ENCODE data around the gene ANKH. TPM values are rescaled to one million over a fixed set of nuclear protein-coding genes. Genes with fewer than 3 reads are reported as not detected.

The ANKH gene
- total and polyA plus RNA-seq, 10 of the 15 experiments (the other 5 are each of a cell fraction or from before 2014, with no cell fraction given): 2.1 to 43.9 (median 14.4) TPM

DNA sequence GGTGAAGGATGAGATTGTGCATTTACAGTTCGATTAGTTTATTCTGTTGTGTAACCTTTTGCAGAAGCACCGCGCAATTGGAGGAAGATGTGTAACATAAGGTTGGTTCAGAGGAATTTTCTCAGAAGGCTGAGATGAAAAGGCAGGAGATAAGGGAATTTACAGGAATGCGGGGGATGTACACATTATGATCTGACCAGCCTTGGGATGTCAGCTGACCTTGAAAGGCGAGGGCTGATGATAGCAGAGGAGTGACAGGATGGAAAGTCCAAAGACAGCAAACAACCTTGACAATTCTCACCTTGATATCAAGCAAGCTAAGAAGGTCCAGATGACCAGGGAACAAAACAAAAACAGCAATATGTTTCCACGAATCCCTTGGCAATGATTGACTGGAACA lies 118.3 kb downstream of the ANKH start:
- in situ Hi-C loops (cut with MboI): no loop called here
- ChIA-PET CTCF (no interaction called here), RAD21 (ENCODE audit: unreplicated experiment) (no interaction called here), SMC1A (ENCODE audit: uncharacterized antibody, unreplicated experiment) (no interaction called here), POLR2A (no interaction called here)
- Histone ChIP-seq H3K79me2 (ENCODE audit: control insufficient read depth, insufficient read depth, low read length) (no peaks in the 10 kb centered on the region), H3K4me2 (ENCODE audit: control insufficient read depth, insufficient read depth) (no peak overlapping the region), H3K27ac (ENCODE audit: control insufficient read depth, insufficient read depth) (no peak overlapping the region), H3K9me3 (replicated peaks; ENCODE audit: control insufficient read depth, insufficient read depth, low read length) (no peaks in the 10 kb centered on the region), H3K27me3 (replicated peaks in 1 of 2; ENCODE audit: control insufficient read depth in 2 of 2, insufficient read depth in 2 of 2, low read length in 1 of 2) (no peaks in the 10 kb centered on the region), H3K4me3 (no peak overlapping the region), H4K20me1 (ENCODE audit: control insufficient read depth, insufficient read depth) (no peaks in the 10 kb centered on the region), H3K9ac (ENCODE audit: control insufficient read depth, insufficient read depth, low read length) (no peak overlapping the region), H3K36me3 (ENCODE audit: control insufficient read depth in 2 of 2, insufficient read depth in 2 of 2, low read length in 1 of 2) (no peaks in the 10 kb centered on the region; a peak in 1 of 4 replicates), H3K4me1 (ENCODE audit: control insufficient read depth, insufficient read depth, low read length) (no peaks in the 10 kb centered on the region), H2AFZ (ENCODE audit: control insufficient read depth, low read depth, low read length) (no peak overlapping the region)
- FAIRE-seq (no peak), DNase-seq (ENCODE audit: low read depth, low spot score) (no peak), ATAC-seq (no peak)
- BruUV-seq (replicated peaks): no TSS peak
- TF ChIP-seq ZBED1 (IDR thresholded peaks at IDR 0.05; ENCODE audit: borderline replicate concordance) (no peak), HDAC2 (IDR thresholded peaks at IDR 0.05) (no peak), RELA (IDR thresholded peaks at IDR 0.05; ENCODE audit: borderline replicate concordance, partially characterized antibody) (no peak)
- TF ChIP-seq, protein P1, sequence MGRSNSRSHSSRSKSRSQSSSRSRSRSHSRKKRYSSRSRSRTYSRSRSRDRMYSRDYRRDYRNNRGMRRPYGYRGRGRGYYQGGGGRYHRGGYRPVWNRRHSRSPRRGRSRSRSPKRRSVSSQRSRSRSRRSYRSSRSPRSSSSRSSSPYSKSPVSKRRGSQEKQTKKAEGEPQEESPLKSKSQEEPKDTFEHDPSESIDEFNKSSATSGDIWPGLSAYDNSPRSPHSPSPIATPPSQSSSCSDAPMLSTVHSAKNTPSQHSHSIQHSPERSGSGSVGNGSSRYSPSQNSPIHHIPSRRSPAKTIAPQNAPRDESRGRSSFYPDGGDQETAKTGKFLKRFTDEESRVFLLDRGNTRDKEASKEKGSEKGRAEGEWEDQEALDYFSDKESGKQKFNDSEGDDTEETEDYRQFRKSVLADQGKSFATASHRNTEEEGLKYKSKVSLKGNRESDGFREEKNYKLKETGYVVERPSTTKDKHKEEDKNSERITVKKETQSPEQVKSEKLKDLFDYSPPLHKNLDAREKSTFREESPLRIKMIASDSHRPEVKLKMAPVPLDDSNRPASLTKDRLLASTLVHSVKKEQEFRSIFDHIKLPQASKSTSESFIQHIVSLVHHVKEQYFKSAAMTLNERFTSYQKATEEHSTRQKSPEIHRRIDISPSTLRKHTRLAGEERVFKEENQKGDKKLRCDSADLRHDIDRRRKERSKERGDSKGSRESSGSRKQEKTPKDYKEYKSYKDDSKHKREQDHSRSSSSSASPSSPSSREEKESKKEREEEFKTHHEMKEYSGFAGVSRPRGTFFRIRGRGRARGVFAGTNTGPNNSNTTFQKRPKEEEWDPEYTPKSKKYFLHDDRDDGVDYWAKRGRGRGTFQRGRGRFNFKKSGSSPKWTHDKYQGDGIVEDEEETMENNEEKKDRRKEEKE (IDR thresholded peaks at IDR 0.05): no peak
- WGBS (ENCODE audit: insufficient coverage, insufficient replicate concordance, low lambda C conversion rate, missing lambda C conversion rate): 88% methylated on average over 6 of the region's 6 CpGs
- intact Hi-C loops (cut with micrococcal nuclease; ENCODE audit: unreplicated experiment): no loop called here

- WGBS (ENCODE audit: insufficient coverage, insufficient replicate concordance, low lambda C conversion rate, missing lambda C conversion rate): 94% methylated on average over 6 of the region's 6 CpGs
- TF ChIP-seq, protein P2, sequence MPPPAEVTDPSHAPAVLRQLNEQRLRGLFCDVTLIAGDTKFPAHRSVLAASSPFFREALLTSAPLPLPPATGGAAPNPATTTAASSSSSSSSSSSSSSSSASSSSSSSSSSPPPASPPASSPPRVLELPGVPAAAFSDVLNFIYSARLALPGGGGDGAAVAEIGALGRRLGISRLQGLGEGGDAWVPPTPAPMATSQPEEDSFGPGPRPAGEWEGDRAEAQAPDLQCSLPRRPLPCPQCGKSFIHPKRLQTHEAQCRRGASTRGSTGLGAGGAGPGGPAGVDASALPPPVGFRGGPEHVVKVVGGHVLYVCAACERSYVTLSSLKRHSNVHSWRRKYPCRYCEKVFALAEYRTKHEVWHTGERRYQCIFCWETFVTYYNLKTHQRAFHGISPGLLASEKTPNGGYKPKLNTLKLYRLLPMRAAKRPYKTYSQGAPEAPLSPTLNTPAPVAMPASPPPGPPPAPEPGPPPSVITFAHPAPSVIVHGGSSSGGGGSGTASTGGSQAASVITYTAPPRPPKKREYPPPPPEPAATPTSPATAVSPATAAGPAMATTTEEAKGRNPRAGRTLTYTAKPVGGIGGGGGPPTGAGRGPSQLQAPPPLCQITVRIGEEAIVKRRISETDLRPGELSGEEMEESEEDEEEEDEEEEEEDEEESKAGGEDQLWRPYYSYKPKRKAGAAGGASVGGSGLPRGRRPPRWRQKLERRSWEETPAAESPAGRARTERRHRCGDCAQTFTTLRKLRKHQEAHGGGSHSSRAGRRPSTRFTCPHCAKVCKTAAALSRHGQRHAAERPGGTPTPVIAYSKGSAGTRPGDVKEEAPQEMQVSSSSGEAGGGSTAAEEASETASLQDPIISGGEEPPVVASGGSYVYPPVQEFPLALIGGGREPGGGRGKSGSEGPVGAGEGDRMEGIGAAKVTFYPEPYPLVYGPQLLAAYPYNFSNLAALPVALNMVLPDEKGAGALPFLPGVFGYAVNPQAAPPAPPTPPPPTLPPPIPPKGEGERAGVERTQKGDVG (CRISPR knock-in tag; IDR thresholded peaks at IDR 0.05): no peak
- TF ChIP-seq, protein P3, sequence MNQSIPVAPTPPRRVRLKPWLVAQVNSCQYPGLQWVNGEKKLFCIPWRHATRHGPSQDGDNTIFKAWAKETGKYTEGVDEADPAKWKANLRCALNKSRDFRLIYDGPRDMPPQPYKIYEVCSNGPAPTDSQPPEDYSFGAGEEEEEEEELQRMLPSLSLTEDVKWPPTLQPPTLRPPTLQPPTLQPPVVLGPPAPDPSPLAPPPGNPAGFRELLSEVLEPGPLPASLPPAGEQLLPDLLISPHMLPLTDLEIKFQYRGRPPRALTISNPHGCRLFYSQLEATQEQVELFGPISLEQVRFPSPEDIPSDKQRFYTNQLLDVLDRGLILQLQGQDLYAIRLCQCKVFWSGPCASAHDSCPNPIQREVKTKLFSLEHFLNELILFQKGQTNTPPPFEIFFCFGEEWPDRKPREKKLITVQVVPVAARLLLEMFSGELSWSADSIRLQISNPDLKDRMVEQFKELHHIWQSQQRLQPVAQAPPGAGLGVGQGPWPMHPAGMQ (IDR thresholded peaks at IDR 0.05; ENCODE audit: borderline replicate concordance): no peak
- TF ChIP-seq SRF (IDR thresholded peaks at IDR 0.05; ENCODE audit: low read depth in 2 of 2, low read length in 2 of 2): no peak
- no peak for TF ChIP-seq MTA3 (IDR thresholded peaks at IDR 0.05; ENCODE audit: borderline replicate concordance, low read length)
- no peak for TF ChIP-seq SUPT20H (IDR thresholded peaks at IDR 0.05; ENCODE audit: borderline replicate concordance, control insufficient read depth, low read depth, low read length)
- TF ChIP-seq NFYB (IDR thresholded peaks at IDR 0.05; ENCODE audit: insufficient read depth, low read depth, low read length): no peak
These were observed 119.0 kb downstream of the ANKH start for GRCh38 chr5:14752497-14753071.

More at GRCh38 chr5:14752497-14753071, 119.0 kb downstream of the ANKH start:
- Histone ChIP-seq H4K20me1 (ENCODE audit: control insufficient read depth, insufficient read depth) (no peaks in the 10 kb centered on the region), H3K4me3 (no peak overlapping the region), H3K79me2 (ENCODE audit: control insufficient read depth, insufficient read depth, low read length) (no peaks in the 10 kb centered on the region), H3K9ac (ENCODE audit: control insufficient read depth, insufficient read depth, low read length) (no peak overlapping the region), H3K9me3 (replicated peaks; ENCODE audit: control insufficient read depth, insufficient read depth, low read length) (no peaks in the 10 kb centered on the region), H3K4me1 (ENCODE audit: control insufficient read depth, insufficient read depth, low read length) (no peaks in the 10 kb centered on the region), H2AFZ (ENCODE audit: control insufficient read depth, low read depth, low read length) (no peak overlapping the region), H3K36me3 (ENCODE audit: control insufficient read depth in 2 of 2, insufficient read depth in 2 of 2, low read length in 1 of 2) (no peaks in the 10 kb centered on the region; a peak in 2 of 4 replicates), H3K27ac (ENCODE audit: control insufficient read depth, insufficient read depth) (no peak overlapping the region), H3K4me2 (ENCODE audit: control insufficient read depth, insufficient read depth) (no peak overlapping the region), H3K27me3 (replicated peaks in 1 of 2; ENCODE audit: control insufficient read depth in 2 of 2, insufficient read depth in 2 of 2, low read length in 1 of 2) (no peaks in the 10 kb centered on the region)
- no peak for ATAC-seq
- SMC1A ChIA-PET (ENCODE audit: uncharacterized antibody, unreplicated experiment): interaction anchor here (1.0 kb wide), 1 partner anchor 121 kb away, joined by 3 read pairs; no protein-coding TSS in a partner anchor
- BruUV-seq (replicated peaks): no TSS peak
- POLR2A ChIA-PET: no interaction called here
- intact Hi-C loops (cut with micrococcal nuclease; ENCODE audit: unreplicated experiment) (no loop called here), in situ Hi-C loops (cut with MboI) (no loop called here)
- no peak for DNase-seq (ENCODE audit: low read depth, low spot score)
- FAIRE-seq: no peak
- RAD21 ChIA-PET (ENCODE audit: unreplicated experiment): no interaction called here
- CTCF ChIA-PET: interaction anchor here (0.7 to 1.1 kb wide), 2 partner anchors 12 to 68 kb away, joined by 3 to 4 read pairs; no protein-coding TSS in a partner anchor

All from GM12878 (cell line).